ENCODE data around the gene MED12L. TPM values are rescaled to one million over a fixed set of nuclear protein-coding genes. Genes with fewer than 3 reads are reported as not detected.

MED12L gene
- total and polyA plus RNA-seq, 12 donors, result 0.03 to 4.5 (median 0.71) TPM

DNA sequence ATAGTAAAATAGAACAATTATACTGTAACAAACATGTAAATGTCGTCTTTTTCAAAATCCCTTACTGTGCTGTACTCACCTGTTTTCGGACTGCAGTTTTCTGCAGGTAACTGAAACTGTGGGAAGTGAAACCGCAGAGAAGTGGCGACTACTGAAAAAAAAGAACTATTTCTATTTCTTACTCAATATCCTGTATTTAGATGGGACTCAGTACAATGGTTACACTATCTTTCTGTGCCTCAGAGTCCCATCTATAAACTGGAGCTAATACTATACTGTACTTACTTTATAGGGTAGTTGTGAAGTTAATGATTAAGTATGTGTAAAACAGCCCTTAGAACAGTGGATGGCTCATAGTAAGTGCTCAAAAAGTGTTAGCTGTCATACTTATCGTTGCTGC lies 313.4 kb downstream of the MED12L start:
- TF ChIP-seq, protein P1, sequence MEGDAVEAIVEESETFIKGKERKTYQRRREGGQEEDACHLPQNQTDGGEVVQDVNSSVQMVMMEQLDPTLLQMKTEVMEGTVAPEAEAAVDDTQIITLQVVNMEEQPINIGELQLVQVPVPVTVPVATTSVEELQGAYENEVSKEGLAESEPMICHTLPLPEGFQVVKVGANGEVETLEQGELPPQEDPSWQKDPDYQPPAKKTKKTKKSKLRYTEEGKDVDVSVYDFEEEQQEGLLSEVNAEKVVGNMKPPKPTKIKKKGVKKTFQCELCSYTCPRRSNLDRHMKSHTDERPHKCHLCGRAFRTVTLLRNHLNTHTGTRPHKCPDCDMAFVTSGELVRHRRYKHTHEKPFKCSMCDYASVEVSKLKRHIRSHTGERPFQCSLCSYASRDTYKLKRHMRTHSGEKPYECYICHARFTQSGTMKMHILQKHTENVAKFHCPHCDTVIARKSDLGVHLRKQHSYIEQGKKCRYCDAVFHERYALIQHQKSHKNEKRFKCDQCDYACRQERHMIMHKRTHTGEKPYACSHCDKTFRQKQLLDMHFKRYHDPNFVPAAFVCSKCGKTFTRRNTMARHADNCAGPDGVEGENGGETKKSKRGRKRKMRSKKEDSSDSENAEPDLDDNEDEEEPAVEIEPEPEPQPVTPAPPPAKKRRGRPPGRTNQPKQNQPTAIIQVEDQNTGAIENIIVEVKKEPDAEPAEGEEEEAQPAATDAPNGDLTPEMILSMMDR (IDR thresholded peaks at IDR 0.05), result no peak
- intact Hi-C loops (cut with DNase I), result no loop called here
- H3K9me3 ChIP-seq, result no peaks in the 10 kb centered on the region
- H3K36me3 ChIP-seq, result no peaks in the 10 kb centered on the region
- H3K27ac ChIP-seq, result no peak overlapping the region
- H3K27me3 ChIP-seq, result no peaks in the 10 kb centered on the region
- no peak overlapping the region for H3K4me3 ChIP-seq
- 87 to 90% methylated on average over 5 of the region's 5 CpGs for WGBS, 2 donors
- peaks cover 0 to 12% (median 0%) of the 10 kb centered on the region in 9 donors for H3K4me1 ChIP-seq
- DNase-seq (no peak), ATAC-seq (no peak)

DNA sequence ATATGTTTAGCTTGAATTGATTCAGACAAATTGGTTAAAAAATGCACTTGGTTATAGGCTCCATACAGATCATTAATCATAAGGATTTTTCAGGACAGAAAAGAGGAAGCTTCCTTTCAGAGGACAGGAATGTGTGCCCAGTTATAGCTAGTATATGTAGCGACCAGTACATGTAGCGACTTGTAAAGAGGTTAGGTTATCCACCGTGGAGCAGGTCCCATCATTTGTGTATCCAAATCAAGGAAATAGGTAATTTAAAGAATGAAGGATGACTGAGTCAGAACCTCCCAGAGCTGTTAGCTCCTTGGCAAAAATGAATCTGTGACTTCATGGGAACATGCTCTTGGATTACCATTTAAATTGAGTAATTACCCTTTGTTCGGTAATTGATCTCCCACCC lies 314.9 kb downstream of the MED12L start:
- H3K27ac ChIP-seq, result no peak overlapping the region
- 88 to 91% methylated on average over 4 of the region's 4 CpGs for WGBS, 2 donors
- no peaks in the 10 kb centered on the region for H3K27me3 ChIP-seq
- H3K4me1 ChIP-seq, result peaks cover 0 to 21% (median 0%) of the 10 kb centered on the region in 9 donors
- no peaks in the 10 kb centered on the region for H3K36me3 ChIP-seq
- no peak for DNase-seq
- no peaks in the 10 kb centered on the region for H3K9me3 ChIP-seq
- no peak overlapping the region for H3K4me3 ChIP-seq
- TF ChIP-seq, protein P1 (IDR thresholded peaks at IDR 0.05), result no peak
- no peak for ATAC-seq
- intact Hi-C loops (cut with DNase I), result no loop called here

DNA sequence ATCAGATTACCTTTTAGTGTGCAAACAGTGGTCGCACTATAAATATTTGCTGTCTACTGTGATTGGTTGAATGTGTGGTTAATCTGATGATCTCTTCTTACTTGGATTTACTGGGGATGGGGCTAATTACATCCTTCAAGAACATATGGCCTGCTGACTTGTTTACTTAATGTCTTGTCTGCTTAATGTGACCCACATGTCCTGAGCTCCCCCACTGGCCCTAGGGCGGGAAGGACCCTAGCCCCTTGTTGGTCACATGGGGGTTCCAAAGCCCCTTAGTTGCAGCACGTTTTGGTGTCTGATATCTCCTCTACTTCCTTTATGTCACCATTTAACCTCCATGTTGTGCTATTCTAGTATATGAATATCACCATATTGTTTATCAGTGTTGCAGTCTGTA lies 316.9 kb downstream of the MED12L start:
- no peaks in the 10 kb centered on the region for H3K27me3 ChIP-seq
- DNase-seq (no peak), ATAC-seq (no peak)
- no peaks in the 10 kb centered on the region for H3K36me3 ChIP-seq
- intact Hi-C loops (cut with DNase I), result no loop called here
- peaks cover 0 to 21% (median 0%) of the 10 kb centered on the region in 9 donors for H3K4me1 ChIP-seq
- no peak overlapping the region for H3K4me3 ChIP-seq
- no peaks in the 10 kb centered on the region for H3K9me3 ChIP-seq
- WGBS, 2 donors, result 74 to 76% methylated on average over 3 of the region's 3 CpGs
- H3K27ac ChIP-seq, result no peak overlapping the region
- TF ChIP-seq, protein P1 (IDR thresholded peaks at IDR 0.05), result no peak

DNA sequence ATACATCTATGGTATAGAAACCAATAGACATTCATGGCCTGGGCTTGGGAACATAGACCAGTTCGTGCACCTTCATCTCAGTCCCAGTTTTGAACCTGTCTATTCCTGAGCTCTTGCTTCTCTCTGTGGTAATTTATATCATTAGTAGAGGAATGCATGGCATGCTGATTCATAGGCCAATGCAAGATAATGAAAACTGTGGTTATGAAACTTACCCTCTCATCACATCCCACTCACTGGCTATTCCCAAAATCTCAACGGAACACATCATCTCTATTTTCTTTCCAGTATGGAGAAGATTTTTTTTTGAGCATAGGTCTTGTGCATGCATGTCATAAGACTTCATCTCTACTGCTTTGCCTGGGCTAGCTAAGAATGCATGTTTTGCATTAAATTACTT lies 317.8 kb downstream of the MED12L start:
- no peaks in the 10 kb centered on the region for H3K27me3 ChIP-seq
- H3K4me3 ChIP-seq, result no peak overlapping the region
- ATAC-seq (no peak), DNase-seq (no peak)
- no peaks in the 10 kb centered on the region for H3K36me3 ChIP-seq
- H3K9me3 ChIP-seq, result no peaks in the 10 kb centered on the region
- H3K27ac ChIP-seq, result no peak overlapping the region
- intact Hi-C loops (cut with DNase I), result no loop called here
- peaks cover 0 to 21% (median 0%) of the 10 kb centered on the region in 9 donors for H3K4me1 ChIP-seq
- TF ChIP-seq, protein P1 (IDR thresholded peaks at IDR 0.05), result no peak
- WGBS, 2 donors, result 63 to 70% methylated on average over 2 of the region's 2 CpGs

All from heart right ventricle (tissue), 16 donors.